ENCODE results near the gene PPIF. TPM values are rescaled to one million over a fixed set of nuclear protein-coding genes. Genes with fewer than 3 reads are reported as not detected.

The PPIF gene
- total RNA-seq, 1 donor, result 39.1 TPM

GRCh38 chr10:79402625-79402946 is 55.3 kb downstream of the PPIF start:
- Histone ChIP-seq H3K4me3 (ENCODE audit: insufficient read depth, low read length) (no peak overlapping the region), H3K4me1 (ENCODE audit: insufficient read depth, low read length) (peaks cover 68% of the 10 kb centered on the region), H3K4me2 (ENCODE audit: insufficient read depth, low read length) (no peak overlapping the region), H4K20me1 (ENCODE audit: insufficient read depth, low read length) (peaks cover 19% of the 10 kb centered on the region), H2AFZ (ENCODE audit: low read length) (no peak overlapping the region), H3K27ac (ENCODE audit: low read depth, low read length) (no peak overlapping the region), H3K9me3 (ENCODE audit: low read depth, low read length) (no peaks in the 10 kb centered on the region), H3K27me3 (ENCODE audit: insufficient read depth, low read length) (no peaks in the 10 kb centered on the region), H3K79me2 (ENCODE audit: insufficient read depth, low read length) (peaks cover 59% of the 10 kb centered on the region), H3K36me3 (ENCODE audit: insufficient read depth, low read length) (no peaks in the 10 kb centered on the region)
- TF ChIP-seq, protein P1, sequence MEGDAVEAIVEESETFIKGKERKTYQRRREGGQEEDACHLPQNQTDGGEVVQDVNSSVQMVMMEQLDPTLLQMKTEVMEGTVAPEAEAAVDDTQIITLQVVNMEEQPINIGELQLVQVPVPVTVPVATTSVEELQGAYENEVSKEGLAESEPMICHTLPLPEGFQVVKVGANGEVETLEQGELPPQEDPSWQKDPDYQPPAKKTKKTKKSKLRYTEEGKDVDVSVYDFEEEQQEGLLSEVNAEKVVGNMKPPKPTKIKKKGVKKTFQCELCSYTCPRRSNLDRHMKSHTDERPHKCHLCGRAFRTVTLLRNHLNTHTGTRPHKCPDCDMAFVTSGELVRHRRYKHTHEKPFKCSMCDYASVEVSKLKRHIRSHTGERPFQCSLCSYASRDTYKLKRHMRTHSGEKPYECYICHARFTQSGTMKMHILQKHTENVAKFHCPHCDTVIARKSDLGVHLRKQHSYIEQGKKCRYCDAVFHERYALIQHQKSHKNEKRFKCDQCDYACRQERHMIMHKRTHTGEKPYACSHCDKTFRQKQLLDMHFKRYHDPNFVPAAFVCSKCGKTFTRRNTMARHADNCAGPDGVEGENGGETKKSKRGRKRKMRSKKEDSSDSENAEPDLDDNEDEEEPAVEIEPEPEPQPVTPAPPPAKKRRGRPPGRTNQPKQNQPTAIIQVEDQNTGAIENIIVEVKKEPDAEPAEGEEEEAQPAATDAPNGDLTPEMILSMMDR (IDR thresholded peaks at IDR 0.05; ENCODE audit: extremely low read depth, low read depth, low read length), result no peak
- no peak for DNase-seq (ENCODE audit: insufficient read length, low spot score, missing footprints)

DNA sequence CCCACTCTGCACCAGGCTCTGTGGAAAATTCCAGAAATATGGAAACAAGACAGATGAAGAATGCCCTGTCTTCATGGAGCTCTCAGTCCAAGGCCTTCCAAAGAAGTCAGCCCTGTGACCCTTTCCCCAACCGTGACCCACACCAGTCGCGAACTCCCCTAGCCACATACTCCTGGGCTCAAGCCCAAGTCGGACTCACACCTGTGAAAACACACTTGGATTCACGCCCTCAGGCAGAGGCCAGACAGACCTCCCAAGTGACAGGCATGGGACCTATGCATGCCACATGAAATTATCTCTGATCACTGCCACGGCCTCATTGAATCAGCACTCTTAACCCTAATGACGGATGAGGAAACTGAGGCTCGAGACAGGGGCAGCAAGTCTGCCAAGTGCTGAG is 55.7 kb downstream of the PPIF start:
- H3K27ac ChIP-seq (ENCODE audit: low read depth, low read length), result no peak overlapping the region
- H3K27me3 ChIP-seq (ENCODE audit: insufficient read depth, low read length), result no peaks in the 10 kb centered on the region
- H3K9me3 ChIP-seq (ENCODE audit: low read depth, low read length), result no peaks in the 10 kb centered on the region
- H2AFZ ChIP-seq (ENCODE audit: low read length), result no peak overlapping the region
- no peak for DNase-seq (ENCODE audit: insufficient read length, low spot score, missing footprints)
- peaks cover 21% of the 10 kb centered on the region for H4K20me1 ChIP-seq (ENCODE audit: insufficient read depth, low read length)
- TF ChIP-seq, protein P1 (IDR thresholded peaks at IDR 0.05; ENCODE audit: extremely low read depth, low read depth, low read length), result no peak
- H3K79me2 ChIP-seq (ENCODE audit: insufficient read depth, low read length), result peaks cover 56% of the 10 kb centered on the region
- no peaks in the 10 kb centered on the region for H3K36me3 ChIP-seq (ENCODE audit: insufficient read depth, low read length)
- H3K4me2 ChIP-seq (ENCODE audit: insufficient read depth, low read length), result no peak overlapping the region
- H3K4me1 ChIP-seq (ENCODE audit: insufficient read depth, low read length), result peaks cover 68% of the 10 kb centered on the region
- no peak overlapping the region for H3K4me3 ChIP-seq (ENCODE audit: insufficient read depth, low read length)

DNA sequence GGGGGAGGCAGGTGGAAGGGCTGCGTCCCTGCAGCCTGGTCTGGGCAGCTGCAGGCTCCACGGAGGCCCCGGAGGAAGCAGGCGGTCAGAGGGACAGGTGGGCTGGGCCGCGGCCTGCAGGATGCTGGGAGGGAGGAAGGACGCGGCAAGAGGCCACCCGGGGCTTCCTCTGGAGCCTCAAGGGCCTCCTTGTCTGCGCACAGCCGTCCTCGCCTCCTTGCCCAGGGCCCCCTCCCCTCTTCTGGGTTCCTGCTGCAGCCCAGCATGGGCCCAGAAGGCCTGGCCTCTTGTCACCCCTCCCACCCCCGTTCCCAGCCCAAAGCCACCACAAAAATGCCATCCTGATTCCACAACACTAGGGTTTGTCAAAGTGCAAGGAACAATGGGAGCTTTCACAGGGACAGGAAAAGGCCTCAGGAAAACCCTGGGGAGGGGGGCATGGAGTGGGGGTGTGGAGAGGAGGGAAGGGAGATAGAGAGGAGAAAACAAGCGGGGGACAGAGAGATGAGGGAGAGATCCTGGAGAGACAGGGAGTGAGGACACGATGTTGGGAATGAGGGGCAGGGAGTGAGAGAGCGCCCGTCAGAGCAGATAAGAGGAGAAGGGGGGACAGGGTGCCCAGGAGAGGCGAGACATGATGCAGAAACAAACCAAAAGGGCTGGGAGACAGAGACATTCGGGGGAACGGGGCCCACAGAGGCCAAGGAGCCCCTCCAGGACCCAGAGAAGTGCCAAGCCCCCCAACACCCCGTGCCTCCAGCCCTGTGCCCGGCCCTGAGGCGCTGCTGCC is 56.4 kb downstream of the PPIF start:
- Histone ChIP-seq H3K27me3 (ENCODE audit: insufficient read depth, low read length) (no peaks in the 10 kb centered on the region), H3K27ac (ENCODE audit: low read depth, low read length) (peak overlapping the region; percentile 37), H3K36me3 (ENCODE audit: insufficient read depth, low read length) (no peaks in the 10 kb centered on the region), H3K4me3 (ENCODE audit: insufficient read depth, low read length) (no peak overlapping the region), H4K20me1 (ENCODE audit: insufficient read depth, low read length) (peaks cover 26% of the 10 kb centered on the region), H3K4me2 (ENCODE audit: insufficient read depth, low read length) (peak overlapping the region; percentile 44), H2AFZ (ENCODE audit: low read length) (no peak overlapping the region), H3K4me1 (ENCODE audit: insufficient read depth, low read length) (peaks cover 68% of the 10 kb centered on the region), H3K9me3 (ENCODE audit: low read depth, low read length) (no peaks in the 10 kb centered on the region), H3K79me2 (ENCODE audit: insufficient read depth, low read length) (peaks cover 52% of the 10 kb centered on the region)
- TF ChIP-seq, protein P1 (IDR thresholded peaks at IDR 0.05; ENCODE audit: extremely low read depth, low read depth, low read length), result no peak
- DNase-seq (ENCODE audit: insufficient read length, low spot score, missing footprints), result peak; percentile 80

DNA sequence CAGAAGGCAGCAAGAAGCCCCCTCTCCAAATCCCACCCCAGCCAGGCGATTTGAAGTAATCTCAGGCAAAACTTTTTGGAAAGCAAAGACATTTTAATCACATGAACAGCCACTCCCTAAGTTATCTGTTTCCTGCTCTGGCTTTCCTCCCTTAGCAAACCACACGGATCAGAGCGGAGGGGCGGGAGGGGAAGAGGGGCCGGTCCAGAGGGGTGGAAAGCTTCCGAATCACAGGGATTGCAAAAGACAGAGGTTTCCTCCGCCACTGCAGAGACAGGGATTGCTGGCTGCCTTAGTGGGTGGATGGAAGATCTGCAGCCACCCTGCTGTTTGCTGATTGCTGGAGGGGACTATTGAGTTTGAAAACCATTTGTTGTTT is 57.0 kb downstream of the PPIF start:
- Histone ChIP-seq H3K79me2 (ENCODE audit: insufficient read depth, low read length) (peaks cover 55% of the 10 kb centered on the region), H3K4me1 (ENCODE audit: insufficient read depth, low read length) (peaks cover 68% of the 10 kb centered on the region), H3K4me2 (ENCODE audit: insufficient read depth, low read length) (peak overlapping the region; percentile 44), H3K36me3 (ENCODE audit: insufficient read depth, low read length) (no peaks in the 10 kb centered on the region), H3K27me3 (ENCODE audit: insufficient read depth, low read length) (no peaks in the 10 kb centered on the region), H3K27ac (ENCODE audit: low read depth, low read length) (peak overlapping the region; percentile 37), H3K4me3 (ENCODE audit: insufficient read depth, low read length) (no peak overlapping the region), H4K20me1 (ENCODE audit: insufficient read depth, low read length) (peaks cover 32% of the 10 kb centered on the region), H2AFZ (ENCODE audit: low read length) (no peak overlapping the region), H3K9me3 (ENCODE audit: low read depth, low read length) (no peaks in the 10 kb centered on the region)
- TF ChIP-seq, protein P1 (IDR thresholded peaks at IDR 0.05; ENCODE audit: extremely low read depth, low read depth, low read length), result no peak
- DNase-seq (ENCODE audit: insufficient read length, low spot score, missing footprints), result peak; percentile 94

Data from osteoblast (primary cell).